Lower leg skin (tissue), 4 donors: ENCODE results near the gene UBA3. TPM values are rescaled to one million over a fixed set of nuclear protein-coding genes. Genes with fewer than 3 reads are reported as not detected.

Experiments
- DNase-seq, 2 donors: peaks; one replicate each; pipeline ENCODE4 v3.0.0-alpha.2; 2019; ENCODE audit warnings: low spot score in 2 of 2
- H3K4me3 ChIP-seq: fragments of 200-600 bp; sonication (generic); 2 replicates; pipeline ENCODE4 v1.5.1; 2017; ENCODE audit warnings: mild to moderate bottlenecking, low read depth; ENCODE audit not compliant: poor library complexity, severe bottlenecking
- CTCF ChIP-seq, 3 donors: fragments of 450-650 bp; IDR thresholded peaks; one replicate each; pipeline ENCODE4 v1.5.1; 2016; ENCODE audit warnings: antibody characterized with exemption in 3 of 3, mild to moderate bottlenecking in 3 of 3, moderate library complexity in 2 of 3
- POLR2A ChIP-seq, 2 donors: fragments of 450-650 bp; IDR thresholded peaks; one replicate each; pipeline ENCODE4 v1.6.1; 2016 to 2017; ENCODE audit warnings: antibody characterized with exemption in 2 of 2, mild to moderate bottlenecking in 1 of 2, moderate library complexity in 1 of 2
- WGBS, 2 donors: methylation state at CpG; one replicate each; pipeline ENCODE4 v1.1.5; 2018; 5-methylcytosine and 5-hydroxymethylcytosine counted together
- intact Hi-C: fragments of 100-400 bp; cut with DNase I; formaldehyde crosslinking; loops from one replicate; pipeline ENCODE4 v1.15.0; 2023; ENCODE audit warnings: low total_unique reads
- microRNA counts, 2 donors: library from miRNA; unstranded; fragments of <30 nt; microRNA quantifications; one replicate each; lab custom pipeline; 2016
- microRNA-seq, 2 donors: library from miRNA; unstranded; fragments of <30 nt; microRNA quantifications; one replicate each; pipeline ENCODE4, GENCODE V29; 2016; ENCODE audit warnings: borderline replicate concordance in 2 of 2, borderline number of aligned reads in 1 of 2
- total RNA-seq, 4 donors: library from RNA; depleted of rRNA; stranded (reverse); fragments of >200 nt; gene quantifications; one replicate each; pipeline ENCODE4 v1.1.0, GENCODE V29; 2016

UBA3 gene
- total RNA-seq, 4 donors from 2014 or later, result 33.8 to 54.6 (median 36.6) TPM

GRCh38 chr3:69005071-69005790 lies 74.9 kb downstream of the UBA3 start:
- intact Hi-C loops, result no loop called here
- no peak for DNase-seq
- H3K4me3 ChIP-seq, result no peak overlapping the region
- 65 to 76% methylated on average over 6 of the region's 6 CpGs for WGBS, 2 donors
- no peak for TF ChIP-seq POLR2A (IDR thresholded peaks at IDR 0.05)
- no peak for TF ChIP-seq CTCF (IDR thresholded peaks at IDR 0.05)

MicroRNAs encoded within 50 kb of the gene (microRNA counts, 767-probe panel; counts per million panel counts)
- microRNA hsa-miR-3136-5p (lab: Ali Mortazavi, UCI), result 0 to 358 counts per million in 2 donors

Small RNA genes lying within 50 kb of the gene (microRNA-seq; reads per million reads assigned to microRNA genes)
- 1.1 to 2.0 reads per million in 2 donors for gene MIR3136

Other genes starting within 250 kb of the UBA3 start
- not detected for gene TAFA4, start 147.8 kb downstream of the UBA3 start, total RNA-seq
- gene EOGT, start 66.7 kb downstream of the UBA3 start, total RNA-seq, result 10 to 100 TPM; 11.3 to 22.8 (median 16.0) TPM
- 10 to 100 TPM; 21.1 to 27.7 (median 24.9) TPM for gene TMF1, start 28.0 kb downstream of the UBA3 start, total RNA-seq
- 10 to 100 TPM; 28.1 to 75.9 (median 54.1) TPM for gene ARL6IP5, start 4.6 kb upstream of the UBA3 start, total RNA-seq
- gene LMOD3, start 42.2 kb upstream of the UBA3 start, total RNA-seq, result not detected